GM19025 (cell line): ENCODE data around the gene RXRA.

Experiments
- ATAC-seq: cut with Tn5 transposase; IDR thresholded peaks from one replicate; pipeline ENCODE4 v1.9.1; 2021; ENCODE audit warnings: mild to moderate bottlenecking, low read depth, moderate library complexity; ENCODE audit not compliant: unreplicated experiment

The RXRA gene

DNA sequence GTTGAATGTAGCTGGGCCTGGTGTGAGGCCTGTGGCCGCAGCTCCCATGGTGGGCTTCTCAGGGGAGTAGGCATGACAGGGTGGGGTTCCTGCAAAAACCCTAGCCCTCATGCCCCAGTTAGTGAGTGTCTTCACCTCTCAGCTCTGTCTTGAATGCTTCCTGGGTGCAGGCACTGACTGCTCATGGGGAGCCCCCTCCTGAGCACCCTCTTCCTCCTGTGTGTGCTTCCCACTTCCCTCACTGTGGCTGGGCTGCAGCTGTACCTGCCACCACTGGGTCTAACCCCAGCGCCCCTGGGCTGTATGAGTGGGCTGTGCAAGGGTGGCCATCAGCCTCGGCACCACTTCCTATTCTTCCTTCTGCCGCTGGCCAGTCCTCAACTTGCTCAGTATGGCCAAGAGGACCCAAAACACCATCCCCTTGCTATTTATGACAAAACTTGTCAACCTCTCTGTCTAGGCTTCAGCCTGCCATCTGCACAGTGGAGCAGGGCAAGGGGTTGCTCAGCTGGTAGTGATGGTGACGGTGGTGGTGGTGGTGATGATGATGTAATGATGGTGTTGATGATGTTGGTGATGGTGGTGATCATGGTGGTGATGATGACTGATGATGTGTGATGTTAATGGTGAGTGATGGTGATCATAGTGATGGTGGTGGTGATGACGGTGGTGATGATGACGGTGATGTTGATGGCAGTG is 67.5 kb downstream of the RXRA start:
- ATAC-seq, result no peak

DNA sequence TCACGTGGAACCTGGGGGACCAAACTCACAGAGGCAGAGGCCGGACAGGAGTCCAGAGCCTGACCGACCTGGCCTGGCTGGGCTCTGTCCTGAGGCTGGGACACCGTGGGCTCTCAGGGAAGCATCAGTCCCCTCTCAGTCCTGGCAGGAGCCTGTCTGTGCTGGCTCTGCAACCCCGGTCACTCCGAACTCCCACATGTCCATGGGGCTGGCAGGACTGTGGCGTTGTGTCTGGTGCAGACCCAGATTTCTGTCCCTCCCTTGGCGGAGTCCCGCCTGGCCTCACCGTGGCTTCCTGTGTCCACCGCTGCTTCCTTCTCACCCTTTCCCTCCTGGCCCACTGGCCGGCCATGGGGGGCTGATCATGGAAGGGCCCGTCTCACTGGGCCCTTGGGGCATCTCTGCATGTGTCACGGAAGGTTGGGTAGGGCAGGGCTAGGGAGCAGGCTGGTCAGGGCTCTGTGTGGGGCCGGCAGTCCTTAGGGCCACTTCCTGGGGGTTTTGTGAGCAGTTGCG is 68.8 kb downstream of the RXRA start:
- ATAC-seq, result no peak

DNA sequence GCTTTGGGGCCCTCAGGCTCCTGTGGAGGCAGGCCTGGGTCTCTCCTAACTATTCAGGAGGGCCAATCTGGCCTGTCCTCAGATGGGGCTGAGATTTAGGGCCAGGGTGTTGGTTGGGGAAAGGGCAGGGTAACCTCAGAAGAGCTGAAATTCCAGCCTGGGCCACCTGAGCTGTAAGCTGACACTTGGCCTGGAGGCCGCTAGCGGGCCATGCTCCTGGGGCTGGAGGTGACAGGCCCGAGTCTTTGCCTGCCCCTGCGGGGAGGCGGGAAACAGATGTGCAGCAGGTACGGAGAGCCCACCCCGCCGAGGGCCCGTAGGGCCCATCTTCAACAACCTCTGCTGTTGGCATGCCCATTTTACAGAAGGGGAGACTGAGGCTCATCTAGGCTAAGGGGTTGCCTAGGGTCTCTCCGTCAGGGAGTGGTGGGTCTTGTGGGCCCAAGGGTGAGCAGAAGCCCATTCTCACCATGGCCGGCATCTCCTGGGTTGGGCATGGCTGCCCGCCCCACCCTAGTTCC is 69.5 kb downstream of the RXRA start:
- no peak for ATAC-seq

DNA sequence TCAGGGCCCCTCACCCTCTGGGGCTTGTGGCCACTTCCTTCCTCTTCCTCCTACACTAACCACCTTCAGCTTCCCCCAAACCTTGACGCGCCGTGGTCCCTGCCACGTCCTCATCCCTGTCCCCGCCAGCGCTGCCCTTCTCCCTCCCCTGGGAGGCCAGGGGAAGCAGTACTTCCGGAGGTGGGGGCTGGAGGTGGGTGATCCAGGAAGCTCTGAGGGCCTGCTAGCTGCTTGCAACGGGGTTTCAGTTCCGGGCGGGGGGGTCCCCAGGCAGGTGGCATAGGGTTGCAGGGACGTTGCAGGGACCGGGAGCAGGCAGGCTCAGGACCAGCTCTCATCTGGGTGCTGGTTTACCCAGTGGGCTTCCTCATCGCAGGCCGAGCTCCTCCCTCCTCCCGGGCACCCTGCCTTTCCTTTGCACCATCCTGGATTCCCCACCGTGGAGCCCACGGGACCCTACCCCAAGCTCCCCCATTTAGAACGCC is 70.0 kb downstream of the RXRA start:
- ATAC-seq, result no peak

DNA sequence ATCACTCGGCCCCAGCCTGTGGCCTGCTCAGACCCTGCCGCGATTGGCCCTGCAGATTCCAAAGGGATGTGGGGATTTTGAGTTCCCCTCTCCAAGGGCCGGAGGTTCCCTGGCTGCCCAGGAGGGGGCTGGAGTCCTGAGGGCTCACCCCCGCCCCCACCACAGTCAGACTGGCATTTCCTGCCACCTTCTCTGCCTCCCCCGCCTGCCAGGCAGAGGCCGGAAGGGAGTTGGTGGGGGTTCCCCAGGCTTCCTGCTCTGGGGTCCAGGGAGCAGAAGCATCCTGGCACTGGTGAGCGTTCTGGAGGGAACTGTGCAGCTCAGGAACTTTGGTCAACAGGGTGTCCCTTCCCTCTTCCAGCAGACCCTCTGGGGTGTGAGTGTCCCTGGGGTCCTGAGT is 70.6 kb downstream of the RXRA start:
- no peak for ATAC-seq

DNA sequence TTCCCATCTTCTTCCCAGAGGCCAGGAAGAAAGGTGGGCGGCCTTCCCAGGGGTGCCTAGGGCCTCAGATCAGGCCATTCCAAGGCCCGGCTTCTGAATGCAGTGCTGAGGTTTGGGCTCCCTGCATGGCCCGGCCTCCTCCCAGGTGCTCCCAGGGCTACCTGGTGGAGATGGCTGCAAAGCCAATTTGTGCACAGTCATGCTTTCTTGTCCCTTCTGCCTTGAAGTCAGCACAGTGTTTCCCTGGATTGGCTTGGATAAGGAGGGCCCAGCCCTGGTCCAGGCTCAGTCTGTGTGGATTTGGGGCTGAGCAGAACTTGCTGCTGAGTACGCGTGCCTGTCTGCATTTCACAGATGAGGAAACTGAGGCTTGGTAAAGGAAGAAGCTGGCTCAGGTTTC is 72.5 kb downstream of the RXRA start:
- ATAC-seq, result no peak

DNA sequence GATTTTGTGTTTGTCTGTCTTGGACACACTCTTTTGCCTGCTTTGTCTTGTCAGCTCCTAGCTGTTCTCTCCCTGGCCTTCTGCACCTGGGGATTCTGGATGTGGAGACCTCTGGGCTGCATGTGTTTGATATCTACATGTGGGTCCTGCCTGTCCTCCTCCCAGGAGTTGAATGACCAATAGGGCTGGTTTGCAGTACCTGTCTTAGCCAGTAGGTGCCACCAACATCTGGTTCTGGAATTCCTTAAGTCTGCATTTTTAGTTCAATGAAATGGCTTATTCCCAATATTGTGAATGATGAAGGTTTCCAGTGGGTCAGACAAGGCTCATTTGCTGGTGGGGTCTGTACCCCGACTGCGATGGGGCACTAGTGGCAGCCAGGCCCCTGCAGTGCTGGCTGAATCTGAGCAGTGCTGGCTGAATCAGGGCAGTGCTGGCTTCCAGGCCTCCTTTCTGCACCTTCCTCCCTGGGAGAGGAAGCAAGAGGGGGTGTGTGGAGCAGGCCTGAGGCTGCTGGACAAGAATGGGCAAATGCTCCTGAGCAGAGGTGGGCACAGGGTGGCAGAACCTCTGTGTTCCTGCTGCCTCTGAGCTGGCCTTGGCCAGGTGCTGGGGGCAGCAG is 73.3 kb downstream of the RXRA start:
- ATAC-seq, result no peak

DNA sequence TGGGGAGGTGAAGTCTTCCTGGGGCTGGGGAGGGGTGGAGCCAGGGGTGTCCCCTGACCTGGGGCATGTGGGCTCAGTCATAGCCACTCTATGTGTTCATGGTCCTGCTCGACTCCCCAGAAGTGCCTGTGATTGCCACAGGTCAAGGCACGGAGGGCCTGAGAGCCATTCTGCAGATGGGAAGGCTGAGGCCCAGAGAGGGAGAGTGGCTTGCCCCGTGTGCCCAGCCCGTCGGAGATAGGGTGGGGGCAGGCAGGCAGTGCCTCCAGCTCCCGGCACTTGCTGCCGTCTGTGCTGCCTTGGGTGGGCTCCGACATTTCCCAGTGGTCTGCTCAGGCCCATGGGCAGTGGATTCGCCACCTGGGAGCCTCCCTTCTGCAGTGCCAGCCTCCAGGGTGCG is 74.0 kb downstream of the RXRA start:
- ATAC-seq, result no peak

DNA sequence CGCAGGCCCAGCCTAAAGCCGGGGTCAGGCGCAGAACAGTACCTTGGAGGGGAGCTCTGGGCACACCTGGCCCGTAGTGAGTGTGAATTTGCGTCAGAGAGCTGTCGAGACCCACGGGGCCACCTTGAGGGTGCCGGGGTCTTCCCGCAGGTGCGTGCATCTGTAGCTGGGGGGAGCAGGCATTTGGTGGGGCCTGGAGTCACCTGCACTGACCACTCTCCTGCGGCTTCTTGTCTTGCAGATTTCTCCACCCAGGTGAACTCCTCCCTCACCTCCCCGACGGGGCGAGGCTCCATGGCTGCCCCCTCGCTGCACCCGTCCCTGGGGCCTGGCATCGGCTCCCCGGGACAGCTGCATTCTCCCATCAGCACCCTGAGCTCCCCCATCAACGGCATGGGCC is 75.1 kb downstream of the RXRA start:
- ATAC-seq, result no peak

DNA sequence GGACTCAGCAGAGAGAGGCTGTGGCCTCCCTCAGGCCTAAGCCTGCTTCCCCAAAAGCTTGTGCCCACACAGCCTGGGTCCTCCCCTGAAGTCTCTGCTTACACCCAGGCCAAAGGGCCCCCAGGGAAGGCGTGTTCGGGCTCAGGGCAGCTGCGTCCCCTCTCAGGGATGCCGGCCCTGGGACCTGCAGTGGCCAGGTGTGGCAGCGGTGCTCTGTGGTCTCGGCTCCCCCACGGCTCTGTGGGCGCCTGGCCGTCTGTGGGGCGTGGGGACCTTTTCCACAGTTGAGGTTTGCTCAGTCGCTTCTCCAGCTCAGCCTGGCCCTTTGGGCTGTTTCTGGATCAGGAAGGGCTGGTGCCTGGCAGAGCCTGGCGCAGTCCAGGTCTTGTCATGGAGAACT is 75.9 kb downstream of the RXRA start:
- no peak for ATAC-seq

DNA sequence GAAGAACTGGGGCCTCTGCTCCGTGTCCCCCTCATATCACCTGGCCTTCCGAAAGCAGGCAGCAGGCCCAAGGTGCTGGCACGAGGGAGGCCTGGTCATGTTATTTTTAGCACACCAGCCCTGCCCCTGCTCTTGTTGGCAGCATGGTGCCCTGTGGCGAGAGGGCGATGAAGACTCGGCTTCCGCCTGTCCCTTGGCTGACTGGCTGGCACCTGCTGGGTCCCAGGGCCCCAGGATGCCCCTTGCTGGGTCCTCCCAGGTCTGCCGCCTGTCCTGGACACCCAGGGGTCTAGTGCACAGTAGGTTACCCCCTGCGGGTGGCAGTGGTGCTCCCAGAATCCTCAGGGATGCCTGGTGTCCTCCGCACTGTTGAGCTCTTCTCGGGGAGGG is 77.0 kb downstream of the RXRA start:
- no peak for ATAC-seq

DNA sequence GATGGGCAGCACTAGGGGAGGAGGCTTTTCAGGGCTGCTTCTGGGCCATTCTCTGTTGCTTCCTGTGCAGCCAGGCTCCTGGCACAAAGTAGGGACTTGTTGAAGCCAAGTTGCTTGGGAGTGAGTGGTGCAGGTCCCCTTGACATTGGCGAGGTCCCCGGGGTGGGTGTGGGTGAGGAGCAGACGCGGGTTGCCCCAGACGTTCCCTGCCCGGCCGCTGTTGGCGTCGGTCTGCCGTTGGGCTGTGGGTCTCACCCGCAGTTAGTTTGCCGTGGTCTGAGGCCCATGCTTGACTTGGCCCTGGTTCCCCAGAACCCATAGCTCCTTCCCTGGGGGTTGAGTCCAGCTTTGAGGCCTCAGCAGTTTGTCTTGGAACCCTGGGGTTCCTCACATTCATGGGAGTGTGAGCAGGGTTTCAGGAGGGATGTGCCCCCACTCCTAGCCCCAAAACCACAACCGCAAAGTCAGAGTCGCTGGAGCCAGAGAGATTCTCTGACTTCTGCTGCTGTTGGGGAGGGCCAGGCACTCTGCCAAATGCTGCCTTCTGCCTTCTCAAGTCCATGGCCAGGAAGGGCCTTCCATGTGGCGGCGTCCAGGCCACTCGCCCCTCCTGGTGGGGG is 77.5 kb downstream of the RXRA start:
- no peak for ATAC-seq

DNA sequence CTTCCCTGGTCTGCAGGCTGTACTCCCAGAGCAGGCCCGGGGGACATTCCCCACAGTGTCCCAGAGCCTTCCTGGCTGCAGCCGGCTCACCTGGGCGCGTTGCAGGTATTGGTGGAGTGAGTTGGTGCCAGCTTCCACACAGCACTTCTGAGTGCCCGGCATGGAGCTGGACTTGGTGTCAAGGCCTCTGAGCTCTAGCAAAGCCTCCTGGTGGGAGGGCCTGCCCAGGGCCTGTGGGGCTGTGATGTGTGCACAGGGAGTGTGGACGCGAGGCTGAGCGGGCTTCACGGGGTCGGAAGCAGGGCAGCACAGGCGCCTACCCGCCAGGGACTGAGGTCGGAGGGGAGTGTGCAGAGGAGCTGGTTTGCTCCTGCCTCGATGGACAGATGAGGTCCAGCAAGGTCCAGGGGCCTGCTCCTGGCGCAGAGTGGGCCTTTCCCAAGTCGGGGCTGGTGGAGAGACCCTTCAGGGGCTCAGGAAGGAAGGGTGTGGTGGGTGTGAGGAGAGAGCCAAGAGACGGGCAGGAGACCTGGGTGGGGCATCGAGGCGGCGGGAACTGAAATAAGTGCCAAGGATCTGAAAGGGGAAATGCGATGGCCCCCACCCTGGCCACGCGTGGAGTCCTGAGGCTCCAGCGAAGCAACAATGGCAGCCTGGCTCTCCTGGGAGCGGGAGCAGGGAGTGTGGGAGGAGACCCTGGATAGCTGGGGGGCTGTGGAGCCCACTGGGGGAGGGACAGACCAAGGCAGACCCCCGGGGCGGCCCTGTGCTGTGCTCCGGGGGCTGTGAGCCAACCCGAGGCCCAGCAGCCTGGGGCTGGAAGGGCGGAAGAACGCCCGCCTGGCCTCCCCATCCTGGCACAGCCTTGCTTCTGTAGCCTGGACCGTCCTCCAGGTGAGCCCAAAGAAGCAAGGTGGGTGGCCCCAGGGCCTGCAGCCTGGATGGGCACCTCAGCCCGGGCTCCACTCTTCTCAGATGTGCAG is 78.4 kb downstream of the RXRA start:
- no peak for ATAC-seq

DNA sequence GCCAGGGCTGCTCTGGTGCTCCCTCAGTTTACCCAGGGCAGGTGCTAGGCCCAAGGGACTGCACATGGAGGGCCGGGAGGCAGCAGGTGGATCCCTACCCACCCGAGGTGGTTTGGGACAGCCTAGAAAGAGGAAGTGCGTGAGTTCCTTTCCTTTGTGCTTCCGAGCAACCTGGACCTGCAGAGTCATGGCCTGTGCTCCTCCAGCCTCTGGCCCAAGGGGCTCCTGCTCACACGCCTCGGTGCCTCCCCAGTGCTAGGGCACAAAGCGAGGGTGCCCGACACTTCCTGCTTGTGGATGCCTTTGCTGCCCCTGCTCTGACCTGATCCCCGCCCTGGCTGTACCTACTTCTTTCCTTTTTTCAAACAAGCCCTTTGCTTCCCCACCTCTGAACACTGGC is 79.3 kb downstream of the RXRA start:
- no peak for ATAC-seq

DNA sequence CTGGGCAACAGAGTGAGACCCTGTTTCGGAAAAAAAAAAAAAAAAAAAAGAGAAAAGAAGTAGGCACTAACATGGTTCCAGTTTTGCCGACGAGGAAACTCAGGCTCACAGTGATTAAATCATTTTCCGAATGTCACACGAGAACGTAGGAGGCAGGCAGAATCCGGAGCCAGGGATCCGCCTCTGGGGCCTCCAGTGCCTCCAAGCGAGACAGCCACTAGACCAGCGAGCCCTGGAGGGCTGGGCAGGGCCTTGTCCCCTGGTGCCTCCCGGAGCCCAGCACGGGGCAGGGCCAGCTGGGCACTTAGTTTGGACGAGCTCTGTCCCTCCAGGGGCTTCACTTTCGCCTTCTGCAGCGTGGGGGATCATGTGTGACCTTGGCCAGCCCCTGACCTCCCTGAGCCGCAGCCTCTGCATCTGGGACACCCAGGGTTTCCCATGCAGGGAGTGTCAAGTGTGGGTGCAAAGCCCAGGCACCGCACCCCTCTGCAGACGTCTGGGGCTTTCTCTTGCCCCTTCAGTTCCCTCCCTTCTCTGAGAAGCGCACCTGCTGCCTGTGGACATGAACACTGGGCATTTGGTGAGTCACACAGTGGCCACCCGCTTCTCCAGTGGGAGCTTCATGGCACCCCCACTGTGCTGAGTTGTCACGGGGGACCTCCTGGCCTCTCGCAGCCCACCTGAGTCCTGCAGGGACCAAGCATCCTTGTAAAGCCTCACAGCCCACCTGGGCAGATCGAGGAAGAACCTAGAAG is 80.3 kb downstream of the RXRA start:
- no peak for ATAC-seq

DNA sequence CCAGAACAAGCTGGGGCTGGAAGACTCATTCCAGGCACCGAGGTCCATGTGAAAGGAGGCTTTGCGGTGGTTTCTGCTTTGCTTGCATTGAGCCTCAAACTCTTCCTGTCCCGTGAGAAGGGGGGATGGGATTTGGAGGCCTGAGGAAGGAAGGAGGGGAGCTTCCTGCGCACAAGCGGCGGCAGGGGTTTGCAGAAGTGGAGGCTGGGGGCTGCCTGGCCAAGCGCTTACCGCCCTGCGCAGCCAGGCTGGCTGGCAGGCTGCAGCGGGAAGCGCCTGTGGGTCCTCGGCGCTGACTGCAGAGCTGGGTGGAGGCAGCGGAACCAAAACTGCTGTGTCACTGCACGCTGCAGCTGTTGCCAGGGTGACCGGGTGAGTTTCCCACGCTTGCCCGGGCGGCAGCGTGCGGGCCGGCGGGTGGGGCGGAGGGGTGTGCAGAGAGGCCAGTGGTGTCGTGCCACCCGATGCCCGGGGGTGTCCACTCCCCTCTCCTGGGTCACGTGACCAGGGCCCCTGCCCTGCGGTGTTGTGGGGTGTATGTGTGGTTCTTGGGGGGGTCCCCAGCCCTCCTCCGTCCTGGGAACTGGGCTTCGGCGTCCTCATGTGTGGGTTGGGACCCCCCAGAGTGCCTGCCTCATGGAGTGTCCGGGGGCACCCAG is 81.0 kb downstream of the RXRA start:
- peak; percentile 74 for ATAC-seq

DNA sequence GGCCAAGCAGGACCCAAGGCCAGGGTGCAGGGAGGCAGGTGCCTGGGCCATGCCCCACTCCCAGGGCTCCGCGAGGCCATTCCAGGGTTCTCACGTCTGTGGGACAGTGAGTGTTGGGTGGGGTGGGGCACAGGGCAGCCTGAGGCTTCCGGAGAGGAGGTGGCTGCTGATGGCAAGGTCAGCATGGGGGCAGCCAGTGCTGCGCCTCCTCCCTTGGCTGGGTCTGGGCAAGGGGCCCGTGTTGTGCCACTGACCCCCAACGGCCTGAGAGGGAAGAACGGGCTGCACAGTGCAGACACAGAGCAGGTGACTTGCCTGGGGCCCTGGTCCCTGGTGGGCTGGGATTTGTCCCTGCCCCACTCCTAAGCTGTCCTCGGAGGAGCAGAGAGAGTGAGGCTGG is 82.1 kb downstream of the RXRA start:
- no peak for ATAC-seq

DNA sequence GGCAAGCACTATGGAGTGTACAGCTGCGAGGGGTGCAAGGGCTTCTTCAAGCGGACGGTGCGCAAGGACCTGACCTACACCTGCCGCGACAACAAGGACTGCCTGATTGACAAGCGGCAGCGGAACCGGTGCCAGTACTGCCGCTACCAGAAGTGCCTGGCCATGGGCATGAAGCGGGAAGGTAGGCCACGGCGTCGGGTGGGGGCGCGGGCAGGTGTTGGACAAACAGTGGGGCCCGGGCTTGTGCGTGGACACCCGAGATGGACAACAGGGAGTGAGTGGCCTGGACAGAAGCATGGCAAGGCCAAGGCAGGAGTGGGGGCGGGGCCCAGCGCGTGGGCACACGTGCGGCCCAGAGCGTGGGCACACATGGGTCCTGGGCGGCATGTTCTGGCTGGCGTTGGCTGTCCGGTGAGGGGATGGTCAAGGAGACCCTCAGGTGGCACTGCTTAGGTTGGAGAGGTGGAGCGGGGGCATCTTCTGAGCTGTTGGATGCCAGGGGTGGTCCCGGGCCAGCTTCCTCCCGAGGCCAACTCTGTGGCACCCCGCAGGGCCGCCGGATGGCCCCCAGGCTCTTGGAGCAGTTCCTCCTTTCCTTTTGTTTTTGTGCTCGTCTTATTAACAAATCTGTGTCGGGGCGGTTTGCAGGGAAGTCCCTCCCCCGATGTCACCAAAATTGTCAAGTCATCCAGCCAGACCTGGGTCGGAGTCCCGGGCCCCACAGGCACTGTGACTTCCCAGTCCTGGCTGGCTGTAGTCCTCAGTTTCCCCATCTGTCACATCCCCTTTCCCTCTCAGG is 82.9 kb downstream of the RXRA start:
- no peak for ATAC-seq
